ENCODE measurements around the gene GOLGA6L2. TPM values are rescaled to one million over a fixed set of nuclear protein-coding genes. Genes with fewer than 3 reads are reported as not detected.
"Not testable (repeated sequence)": the region's sequence is repeated elsewhere in the genome, so short reads cannot be mapped to it uniquely, and the experiment has no call there.

GOLGA6L2 gene
- polyA plus RNA-seq, 3 donors = not detected

DNA sequence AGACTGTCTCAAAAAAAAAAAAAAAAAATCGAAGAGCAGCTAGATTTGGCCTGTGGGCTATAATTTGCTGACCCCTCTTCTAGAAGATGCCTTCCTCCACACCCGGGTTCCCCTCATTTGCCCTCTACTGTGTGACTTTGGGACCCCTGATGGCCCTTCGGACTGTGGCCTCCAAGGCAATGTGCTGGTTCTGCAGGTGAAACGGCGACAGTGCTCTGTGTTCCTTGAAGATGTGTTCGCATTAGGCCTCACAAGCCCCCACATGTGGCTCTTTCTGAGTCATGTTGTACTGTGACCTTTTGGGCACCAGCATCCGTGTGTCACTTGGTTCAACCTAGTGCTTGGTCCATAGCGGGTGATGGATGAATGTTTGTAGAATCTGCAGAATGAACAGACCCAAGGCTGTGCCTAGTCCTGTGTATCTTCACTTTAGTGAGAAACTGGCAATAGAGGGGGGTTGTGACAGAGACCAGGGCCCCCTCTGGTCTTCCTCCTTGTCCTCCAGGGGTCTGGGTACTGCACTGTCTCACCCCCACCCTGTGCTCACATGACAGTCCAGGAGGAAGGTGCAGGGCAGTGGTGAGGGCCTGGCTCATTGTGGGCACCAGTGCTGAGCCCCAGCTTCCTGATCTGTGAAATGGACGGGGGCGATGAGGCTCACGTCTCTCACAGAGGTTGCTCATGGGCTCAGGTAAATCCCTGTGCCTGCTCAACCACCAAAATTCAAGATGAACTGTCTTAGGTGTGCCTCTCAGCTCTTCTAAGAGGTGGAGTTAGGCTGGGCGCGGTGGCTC lies 22.7 kb downstream of the GOLGA6L2 start:
- no peak for DNase-seq

DNA sequence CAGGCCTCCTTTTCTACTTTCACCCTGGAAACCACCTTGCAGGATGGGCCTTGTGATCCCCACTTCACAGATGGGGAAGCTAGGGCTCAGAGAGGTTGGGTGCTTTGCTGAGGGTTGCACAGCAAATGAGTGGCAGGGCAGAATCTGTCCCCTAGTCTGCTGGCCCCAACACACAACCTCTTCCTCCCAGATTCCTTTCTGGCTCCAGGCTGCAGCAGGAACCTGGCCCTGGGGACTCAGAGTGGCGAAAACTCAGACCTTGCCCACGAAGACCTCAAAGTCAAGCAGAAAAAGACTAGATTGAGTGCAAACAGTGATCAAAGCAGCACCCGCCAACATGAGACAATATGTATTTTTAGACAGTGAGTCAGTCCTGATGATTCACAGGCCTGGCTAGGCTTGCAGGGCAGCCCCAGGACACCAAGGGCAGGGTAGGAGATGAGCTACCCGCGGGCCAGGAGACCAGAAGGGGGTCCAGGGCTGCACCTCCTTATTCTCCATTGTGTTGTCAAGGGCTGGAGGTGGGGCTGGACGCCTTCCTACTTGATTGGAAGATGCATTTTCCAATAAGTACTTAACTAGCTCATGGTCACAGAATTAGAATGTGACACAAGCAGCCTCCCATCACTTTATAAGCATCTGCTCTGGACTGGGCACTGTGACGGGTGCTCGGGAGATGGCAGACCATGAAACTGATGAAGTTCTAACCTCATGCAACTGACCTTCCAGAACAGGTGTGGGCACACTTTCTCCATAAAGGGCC lies 23.9 kb downstream of the GOLGA6L2 start:
- no peak for DNase-seq

DNA sequence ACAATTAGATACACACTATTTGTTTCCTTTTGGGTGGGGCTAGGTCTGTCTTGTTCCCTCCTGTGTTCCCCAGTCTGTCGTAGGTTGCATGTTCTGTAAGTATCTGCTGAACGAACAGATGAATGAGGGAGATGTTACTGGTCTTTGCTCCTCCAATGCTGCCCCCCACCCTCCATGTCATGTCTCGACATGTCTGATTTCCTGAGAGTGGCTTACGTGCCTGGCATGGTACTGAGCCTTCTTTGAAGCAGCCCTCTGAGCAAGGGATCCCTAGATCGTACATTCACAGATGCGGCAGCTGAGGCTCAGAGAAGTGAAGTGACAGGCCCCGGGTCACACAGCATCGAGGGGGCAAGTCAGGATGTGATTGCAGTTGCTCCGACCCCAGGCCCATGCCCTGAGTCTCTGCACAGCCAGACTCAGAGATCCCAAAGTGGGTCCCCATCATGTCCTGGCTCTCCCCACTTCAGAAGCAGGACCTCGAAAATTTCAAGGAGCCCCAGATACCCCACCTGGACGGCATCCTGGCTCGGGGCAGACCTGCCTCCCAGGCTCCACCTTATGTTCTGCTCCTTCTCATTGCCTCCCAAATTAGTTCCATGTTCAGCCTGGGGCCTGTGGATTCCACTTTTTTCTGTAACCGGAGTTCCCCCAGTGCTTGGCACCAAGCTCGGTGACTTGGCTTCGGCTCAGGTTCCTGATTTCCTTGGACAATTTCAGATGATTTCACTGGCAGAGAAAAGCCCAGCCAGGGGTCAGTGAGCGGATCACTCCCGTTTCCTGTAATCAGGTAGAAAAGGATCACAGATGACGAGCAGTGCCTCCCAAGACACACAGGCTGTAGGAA lies 24.7 kb downstream of the GOLGA6L2 start:
- DNase-seq = no peak

DNA sequence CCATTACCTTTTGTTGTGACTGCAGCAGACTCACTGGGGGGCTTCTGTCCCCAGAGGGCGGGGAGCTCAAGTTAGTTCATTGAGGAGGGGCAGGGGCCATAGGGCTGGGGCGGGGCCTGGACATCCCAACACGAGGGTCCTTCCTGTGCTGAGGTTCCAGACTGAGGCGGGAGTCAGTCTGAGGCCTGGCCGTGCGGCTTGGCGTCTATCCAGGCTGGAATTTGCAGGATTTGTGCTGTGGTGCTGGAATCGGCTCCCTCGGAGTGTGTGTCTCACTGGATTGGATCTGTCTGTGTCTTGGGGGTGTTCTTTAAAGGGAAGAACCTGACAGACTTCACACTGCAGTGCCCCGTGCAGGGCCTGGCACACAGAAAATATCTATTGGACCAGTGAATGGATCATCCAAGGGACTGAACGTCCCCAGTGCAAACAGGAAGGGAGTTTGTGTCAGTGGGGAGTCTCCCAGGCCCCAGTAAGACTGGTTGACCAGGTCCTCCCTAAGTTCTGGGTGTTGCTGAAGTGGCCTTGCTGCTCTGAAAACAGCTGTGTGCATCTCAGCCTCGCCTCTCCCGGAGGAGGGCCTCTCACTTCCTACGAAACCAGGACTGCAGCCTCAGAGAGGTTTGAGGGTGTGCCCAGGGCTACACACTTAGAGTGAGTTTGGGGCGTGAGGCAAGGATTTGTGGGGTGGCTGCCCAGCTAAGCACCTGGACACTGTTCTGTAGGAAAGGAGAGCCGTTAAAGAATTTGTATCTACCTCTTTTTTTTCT lies 26.1 kb downstream of the GOLGA6L2 start:
- no peak for DNase-seq

DNA sequence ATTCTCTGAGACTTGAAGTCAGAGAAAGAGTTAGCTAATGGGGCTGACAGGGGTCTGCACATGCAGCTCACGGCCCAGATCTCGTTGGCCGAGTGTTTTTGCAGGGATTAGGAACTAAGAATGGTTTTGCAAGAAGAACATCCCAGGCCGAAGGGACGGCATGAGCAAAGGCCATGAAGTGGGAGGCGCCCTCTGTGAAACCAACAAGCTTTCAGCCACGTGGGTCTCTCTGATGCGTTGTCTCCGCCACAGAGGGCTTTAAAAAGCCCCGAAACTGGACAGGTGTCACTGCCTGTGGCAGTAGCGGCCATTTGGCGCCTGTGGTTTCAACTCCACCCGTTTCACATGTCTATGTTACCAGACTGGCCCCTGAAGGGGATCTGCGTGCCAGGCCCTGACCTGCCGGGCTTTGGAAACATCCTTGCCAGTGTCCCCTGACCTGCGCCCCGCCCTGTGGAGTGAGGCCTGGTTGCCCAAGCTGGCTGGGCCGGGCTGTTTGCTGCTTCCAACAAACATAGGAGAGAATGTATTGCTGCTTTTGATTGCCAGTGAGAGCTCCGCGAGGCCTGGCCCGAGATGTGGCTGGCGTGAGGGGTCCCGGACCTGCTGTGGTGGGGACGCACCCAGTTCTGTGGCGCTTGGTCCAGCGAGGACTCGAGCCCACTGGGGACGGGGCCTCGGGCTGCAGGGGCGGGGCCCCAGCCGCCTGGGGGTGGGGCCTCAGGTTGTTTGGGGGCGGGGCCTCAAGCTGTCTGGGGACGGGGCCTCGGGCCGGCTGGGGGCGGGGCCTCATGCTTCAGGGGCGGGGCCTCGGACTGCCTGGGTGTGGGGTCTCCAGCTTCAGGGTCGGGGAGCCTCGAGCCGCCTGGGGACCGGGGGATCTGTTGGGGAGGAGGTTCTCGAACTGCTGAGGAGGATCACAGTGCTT lies 30.4 kb downstream of the GOLGA6L2 start:
- DNase-seq = no peak

DNA sequence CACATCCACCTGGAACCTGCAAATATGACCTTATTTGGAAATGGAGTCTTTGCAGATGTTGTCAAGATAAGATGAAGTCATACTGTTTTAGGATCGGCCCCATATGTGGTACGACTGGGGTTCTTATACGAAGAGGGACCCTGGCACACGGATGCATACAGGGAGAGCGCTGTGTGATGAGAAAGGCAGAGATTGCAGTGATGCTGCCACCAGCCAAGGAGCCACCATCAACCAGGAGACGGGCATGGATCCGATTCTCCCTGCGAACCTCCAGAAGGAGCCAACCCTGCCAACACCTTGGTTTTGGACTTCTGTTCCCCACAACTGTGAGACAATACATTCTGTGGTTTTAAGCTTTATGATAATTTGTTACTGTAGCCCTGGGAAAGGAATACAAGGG lies 31.2 kb downstream of the GOLGA6L2 start:
- DNase-seq = not testable (repeated sequence)

DNA sequence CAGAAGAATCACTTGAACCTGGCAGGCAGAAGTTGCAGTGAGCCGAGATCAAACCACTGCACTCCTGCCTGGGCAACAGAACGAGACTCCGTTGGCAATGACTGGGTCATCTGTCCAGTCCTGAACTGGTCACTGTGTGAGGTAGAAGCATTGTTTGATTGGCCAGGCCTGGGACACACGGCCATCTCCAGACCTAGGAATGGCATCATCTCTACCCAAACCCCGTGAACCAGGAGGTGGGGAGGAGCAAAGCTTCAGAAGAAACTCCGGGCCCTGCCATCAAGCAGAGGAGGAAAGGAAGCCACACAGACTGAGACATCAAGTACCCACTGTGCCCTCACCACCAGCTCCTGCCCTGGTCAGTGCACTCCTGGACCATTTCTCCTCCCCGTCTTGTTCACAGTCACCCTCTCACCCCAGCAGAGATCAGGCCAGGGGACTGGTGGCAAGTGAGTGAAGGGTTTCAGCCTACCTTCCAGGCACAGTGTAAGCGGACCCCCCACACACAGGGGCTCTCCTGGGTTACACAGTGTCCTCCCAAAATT lies 31.6 kb downstream of the GOLGA6L2 start:
- no peak for DNase-seq

DNA sequence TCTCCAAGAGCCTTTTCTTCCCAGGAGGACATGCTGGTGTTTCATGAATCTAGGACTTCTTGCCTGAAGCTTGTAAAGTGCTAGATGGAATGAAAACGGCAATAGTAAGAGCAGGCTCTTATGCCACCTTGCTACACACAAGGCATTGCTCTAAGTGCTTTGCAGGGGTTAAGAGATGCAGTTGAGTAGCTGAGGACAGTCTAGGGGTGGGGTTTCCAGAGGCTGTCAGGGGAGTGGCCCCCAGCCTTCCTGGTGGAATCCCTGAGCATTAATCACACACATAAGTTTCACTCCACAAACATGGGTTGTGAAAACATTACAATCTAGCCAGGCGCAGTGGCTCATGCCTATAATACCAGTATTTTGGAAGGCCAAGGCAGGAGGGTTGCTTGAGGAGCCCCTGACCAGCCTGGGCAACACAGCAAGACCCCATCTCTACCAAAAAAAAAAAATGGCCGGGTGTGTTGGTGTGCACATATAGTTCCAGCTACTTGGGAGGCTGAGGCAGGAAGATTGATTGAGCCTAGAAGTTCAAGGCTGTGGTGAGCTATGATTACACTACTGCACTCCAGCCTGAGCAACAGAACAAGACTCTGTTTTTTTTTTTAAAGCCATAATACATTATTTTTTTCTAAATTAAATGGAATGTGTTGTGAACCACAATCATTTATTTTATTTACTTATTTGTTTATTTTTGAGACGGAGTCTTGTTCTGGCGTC lies 34.0 kb downstream of the GOLGA6L2 start:
- not testable (repeated sequence) for DNase-seq

DNA sequence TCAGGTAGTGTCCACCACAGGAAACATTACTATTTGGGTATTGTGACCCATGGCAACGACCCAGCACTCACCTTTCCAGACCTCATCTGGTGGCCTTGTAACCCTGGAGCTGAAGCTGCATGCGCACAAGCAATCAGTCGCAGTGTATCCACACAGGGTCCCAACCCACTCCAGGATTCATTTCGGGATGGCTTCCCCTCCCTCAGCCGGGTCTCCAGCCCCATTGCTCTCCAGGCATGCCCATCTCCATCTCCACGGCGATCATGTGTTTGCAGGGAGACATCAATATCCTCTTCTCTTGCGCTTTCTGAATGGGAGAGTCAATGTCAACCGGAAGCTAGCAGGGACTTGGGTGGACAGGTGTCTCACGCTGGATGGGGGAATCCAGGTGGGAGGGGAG lies 35.2 kb downstream of the GOLGA6L2 start:
- DNase-seq = no peak

DNA sequence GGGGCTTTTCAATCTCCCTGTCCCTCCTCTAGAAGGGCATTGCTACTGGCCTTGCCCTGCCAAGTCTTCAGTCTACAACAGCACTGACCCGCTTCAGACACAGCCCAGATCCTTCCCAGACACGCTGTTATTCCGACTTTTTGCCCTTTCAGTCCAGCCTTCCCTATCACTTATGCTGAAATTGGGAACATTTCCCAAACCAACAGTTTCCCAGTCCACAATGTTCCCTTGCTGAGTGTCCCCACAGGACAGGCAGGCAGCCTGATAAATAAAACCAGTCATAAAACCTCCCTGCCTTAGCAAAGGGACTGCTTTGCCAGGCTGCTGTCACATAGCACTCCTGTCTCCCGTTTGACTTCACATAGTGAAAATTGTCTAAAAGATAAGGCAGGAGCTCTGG lies 43.5 kb downstream of the GOLGA6L2 start:
- no peak for DNase-seq

DNA sequence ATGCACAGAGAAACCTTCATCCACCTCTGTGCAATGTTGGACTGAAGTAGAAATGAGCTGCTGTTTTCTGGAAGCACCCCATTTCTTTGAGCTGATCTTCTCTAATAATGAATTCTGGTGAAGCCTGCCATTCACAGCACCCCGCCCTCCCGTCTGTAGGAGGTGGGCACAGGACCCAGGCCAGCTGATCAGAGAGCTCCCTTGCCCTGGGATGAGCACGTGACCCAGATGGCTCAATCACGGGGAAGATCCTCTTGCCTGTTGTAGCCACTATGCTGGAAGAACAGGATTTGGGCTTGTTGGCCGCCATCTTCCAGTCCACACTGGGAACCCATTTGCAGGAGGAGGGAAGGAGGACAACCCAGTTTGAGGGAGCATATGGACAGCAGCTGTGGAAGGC lies 44.5 kb downstream of the GOLGA6L2 start:
- DNase-seq = no peak

DNA sequence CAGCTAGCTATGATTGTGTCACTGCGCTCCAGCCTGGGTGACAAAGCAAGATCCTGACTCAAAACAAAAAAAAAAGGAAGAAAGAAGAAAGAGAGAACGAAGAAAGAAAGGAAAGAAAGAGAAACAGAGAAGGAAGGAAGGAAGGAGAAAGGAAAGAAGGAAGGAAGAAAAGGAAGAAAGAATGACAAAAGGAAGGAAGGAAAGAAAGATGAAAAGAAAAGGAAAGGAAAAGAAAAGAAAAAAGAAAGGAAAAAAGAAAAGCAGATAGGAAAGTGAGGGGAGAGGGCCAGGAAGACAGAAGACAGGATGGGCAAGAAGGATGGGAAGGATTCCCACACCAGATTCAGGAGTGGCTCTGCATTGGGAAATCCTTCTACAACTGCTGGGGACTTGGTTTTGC lies 44.9 kb downstream of the GOLGA6L2 start:
- no peak for DNase-seq

DNA sequence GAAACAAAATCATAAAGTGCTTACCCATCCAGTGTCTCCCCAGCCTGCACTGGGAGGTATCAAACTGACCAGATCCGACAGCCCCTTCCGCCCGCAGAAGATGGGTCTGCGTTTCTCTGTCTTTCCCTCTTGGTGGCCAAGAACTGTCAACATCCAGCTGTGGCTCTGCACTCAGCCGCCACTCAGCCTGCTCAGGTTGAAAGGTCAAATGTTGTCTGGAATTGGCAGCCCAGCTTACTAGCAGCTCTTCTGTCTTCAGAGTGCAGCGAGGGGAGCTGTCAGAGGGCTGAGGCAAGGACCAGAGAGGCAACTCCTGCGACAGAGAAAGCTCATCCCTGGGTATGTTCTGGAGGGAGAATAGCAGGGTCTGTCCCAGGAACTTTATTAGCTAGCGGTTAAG lies 45.4 kb downstream of the GOLGA6L2 start:
- no peak for DNase-seq

DNA sequence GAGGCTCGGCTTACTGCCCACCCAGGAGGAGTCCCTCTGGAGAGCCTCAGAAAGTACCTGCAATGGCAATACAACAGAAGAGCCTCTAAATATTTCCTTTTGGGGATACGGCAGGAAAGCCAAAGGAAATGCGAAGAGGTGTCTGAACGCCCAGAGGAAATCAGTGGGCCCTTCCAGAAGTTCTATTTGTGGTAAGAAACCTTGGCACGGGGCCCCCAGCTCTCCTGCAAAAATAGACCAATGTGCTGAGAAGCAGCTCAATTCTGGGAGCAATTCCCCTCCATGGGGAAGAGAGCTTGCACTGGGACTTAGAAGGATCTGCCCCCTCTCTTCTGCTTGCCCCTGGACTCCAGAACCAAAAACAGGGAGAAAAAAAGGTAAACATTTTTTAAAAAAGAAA lies 47.8 kb downstream of the GOLGA6L2 start:
- not testable (repeated sequence) for DNase-seq

DNA sequence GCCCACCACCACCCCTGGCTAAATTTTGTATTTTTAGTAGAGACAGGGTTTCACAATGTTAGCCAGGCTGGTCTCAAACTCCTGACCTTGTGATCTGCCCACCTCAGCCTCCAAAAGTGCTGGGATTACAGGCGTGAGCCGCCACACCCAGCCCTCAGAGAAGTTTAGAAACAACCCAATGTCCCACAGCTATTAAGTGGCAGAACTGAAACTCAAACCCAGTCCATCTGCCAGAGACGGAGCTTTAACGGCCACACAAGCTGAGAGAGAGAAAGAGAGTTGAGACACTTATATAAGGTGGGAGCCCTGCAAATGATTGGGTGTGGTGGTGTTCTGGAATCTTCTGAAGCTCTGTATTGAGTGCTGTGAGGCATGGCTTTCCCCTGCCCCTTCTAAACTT lies 48.7 kb downstream of the GOLGA6L2 start:
- not testable (repeated sequence) for DNase-seq

DNA sequence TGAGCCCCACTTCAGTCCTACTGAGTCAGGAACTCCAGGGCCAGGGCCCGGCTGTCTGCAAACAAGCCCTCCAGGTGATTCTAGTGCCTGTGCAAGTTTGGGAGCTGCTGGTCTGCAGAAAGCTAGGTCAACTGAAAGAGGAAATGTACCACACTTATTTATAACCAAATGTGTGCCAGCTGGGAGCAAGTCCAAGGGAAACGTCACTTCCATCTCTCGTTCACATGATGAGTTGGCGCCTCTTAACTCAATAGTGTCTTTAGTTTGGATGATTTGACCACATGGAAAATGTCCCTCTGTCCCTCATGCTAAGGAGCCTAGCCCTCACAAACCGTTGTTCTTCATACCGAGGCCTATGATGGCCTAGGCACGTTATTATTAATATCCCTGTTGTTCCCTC lies 49.3 kb downstream of the GOLGA6L2 start:
- DNase-seq = no peak

DNA sequence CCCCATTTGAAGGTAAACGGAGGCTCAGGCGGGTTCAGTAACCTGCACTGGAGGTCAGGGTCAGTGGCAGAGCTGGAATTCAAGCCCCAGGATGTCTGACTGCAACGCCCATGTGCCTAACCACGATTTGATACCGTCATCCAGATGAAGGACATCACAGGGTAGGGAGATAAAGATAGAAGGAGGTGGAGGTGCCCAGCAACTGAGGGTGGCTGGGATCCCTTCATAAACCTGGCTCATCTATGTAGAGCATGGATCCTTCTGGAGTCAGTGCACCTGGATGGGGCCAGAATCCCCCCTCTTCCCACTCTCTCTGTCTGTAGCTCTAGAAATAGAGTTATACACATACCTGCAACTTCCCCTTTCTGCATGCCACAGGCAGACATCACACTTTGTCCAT lies 51.2 kb downstream of the GOLGA6L2 start:
- DNase-seq = no peak

DNA sequence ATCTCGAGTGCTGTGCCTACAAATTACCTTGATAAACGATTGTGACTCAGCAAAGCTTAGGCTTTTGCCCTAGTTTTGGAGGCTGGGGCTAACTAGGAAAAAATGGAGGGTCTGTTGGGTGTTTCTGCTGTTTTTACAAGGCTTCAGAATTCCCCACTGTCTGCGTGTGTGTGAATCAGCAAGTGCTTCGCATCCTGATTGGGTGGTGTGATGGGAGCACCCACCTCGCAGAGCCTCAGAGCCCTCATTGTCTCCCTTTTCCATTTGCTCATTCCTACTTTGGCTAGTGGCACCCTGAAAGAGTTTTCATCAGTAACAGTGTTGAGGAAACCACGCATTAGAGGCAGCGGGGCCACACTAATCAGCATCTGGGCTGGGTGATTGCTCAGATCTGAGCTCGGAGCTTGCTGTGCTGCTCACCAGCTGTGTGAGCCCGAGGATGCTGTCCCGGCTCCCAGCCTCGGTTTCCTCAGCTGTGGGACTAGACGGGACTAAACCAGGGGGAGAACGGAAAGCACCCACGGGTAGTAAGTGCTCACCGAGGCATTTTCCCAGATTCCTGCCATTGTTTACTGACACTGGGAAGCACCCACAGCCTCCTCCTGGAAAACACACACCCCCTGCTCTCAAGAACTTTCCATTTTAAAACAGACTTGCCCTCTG lies 51.9 kb downstream of the GOLGA6L2 start:
- DNase-seq = no peak
